Measurements from ENCODE around the gene MORF4L1.
"Not testable (repeated sequence)": the region's sequence is repeated elsewhere in the genome, so short reads cannot be mapped to it uniquely, and the experiment has no call there.

MORF4L1 gene

GRCh38 chr15:78927077-78927790 lies 54.5 kb downstream of the MORF4L1 start:
- DNase-seq (ENCODE audit: low spot score), result no peak

DNA sequence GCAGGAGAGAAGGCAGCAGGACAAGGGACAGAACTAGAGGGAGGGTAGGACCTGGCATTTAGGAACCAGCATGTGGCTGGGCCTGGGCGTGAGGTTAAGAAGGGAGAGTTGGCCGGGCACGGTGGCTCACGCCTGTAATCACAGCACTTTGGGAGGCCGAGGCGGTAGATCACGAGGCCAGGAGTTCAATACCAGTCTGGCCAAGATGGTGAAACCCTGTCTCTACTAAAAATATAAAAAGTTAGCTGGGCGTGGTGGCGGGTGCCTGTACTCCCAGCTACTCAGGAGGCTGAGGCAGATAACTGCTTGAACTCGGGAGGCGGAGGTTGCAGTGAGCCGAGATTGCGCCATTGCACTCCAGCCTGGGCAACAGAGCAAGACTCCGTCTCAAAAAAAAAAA lies 55.5 kb downstream of the MORF4L1 start:
- not testable (repeated sequence) for DNase-seq (ENCODE audit: low spot score)

GRCh38 chr15:78928616-78929093 lies 56.0 kb downstream of the MORF4L1 start:
- no peak for DNase-seq (ENCODE audit: low spot score)

DNA sequence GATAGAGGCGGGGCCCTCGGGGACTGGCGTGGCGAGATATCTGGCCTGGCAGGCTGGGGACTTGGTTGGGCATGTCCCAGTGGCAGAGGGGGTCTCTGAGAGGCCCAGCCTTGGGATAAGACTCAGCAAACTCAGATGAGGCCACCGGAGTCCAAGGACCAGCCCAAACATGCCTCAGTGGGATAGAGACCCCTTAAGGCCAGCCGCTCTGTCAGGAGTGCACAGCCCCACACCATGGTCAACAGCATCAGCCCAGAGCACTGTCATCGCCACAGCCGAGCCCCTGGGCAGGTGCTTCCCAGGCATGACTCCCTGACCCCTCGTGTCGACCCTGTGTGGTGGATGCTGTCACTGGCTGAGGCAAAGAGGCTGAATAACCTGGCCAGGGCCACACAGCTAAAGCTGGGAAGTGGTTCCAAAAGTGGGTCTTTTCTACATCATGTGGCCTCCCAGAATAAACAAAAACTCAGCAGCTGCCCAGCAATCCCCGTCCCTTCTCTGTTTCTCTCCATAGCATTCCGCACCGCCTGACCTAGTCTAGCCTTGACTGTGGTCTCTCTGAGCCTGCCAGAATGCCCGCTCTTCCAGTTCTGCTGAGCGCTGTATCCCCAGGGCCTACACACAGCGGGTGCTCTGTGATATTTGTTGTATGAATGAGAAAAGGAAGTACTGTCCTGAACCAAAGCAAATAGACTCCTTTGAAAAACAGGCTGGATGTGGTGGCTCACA lies 57.0 kb downstream of the MORF4L1 start:
- no peak for DNase-seq (ENCODE audit: low spot score)

- no peak for DNase-seq (ENCODE audit: low spot score)
These were observed 58.1 kb downstream of the MORF4L1 start for GRCh38 chr15:78930577-78931388.

GRCh38 chr15:78931439-78932257 lies 59.0 kb downstream of the MORF4L1 start:
- DNase-seq (ENCODE audit: low spot score), result no peak

- DNase-seq (ENCODE audit: low spot score), result peak; percentile 49
These were observed 59.6 kb downstream of the MORF4L1 start for GRCh38 chr15:78932258-78932808.

DNA sequence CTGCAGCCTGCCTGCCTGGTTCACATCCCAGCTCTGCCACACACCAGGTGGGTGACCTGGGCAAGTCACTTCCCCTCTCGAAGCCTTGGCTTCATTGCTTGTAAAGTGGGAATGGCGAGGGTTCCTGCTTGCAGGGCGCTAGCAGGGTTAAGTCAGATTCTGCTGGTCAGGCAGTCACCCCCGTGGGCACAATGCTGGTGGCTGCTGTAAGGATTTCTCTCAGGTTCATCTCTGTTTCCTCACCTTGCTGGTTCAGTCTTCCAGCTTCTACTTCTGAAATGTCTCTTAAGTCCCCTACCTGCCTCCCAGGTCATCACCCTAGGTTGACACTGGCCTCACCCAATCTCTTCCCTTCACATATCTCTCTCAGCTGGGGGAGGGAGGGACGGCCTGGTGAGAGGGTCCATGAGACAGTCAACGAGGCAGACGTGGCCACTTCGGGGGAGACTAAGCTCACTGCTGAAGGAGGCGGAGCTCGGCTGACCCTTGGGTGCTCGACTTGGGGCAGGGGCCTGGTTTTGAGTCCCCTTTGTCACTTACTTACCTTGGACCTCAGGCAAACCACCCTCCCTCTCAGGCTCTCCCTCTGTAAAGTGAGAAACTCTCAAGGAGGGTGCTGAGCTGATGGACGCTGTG lies 60.6 kb downstream of the MORF4L1 start:
- DNase-seq (ENCODE audit: low spot score), result no peak

- DNase-seq (ENCODE audit: low spot score), result no peak
These were observed 61.3 kb downstream of the MORF4L1 start for GRCh38 chr15:78933823-78934654.

DNA sequence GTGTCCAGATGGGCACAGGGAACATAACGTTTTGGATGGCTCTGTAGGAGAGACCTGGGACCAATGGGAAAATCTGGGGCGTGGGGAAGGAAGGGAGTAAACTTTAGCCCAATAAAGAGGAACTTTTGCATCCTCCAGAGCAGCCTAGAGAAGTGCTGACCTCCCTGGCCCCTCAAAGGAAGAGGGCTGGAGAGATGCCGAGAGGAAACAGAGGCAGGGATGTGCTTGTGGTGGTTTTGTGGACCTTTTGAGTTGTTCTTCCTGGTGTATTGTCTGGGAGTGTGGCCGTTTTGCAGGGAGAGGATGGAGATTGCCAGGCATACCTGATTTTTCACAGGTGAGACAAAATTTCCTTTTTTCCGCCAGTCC lies 61.9 kb downstream of the MORF4L1 start:
- DNase-seq (ENCODE audit: low spot score), result no peak

- DNase-seq (ENCODE audit: low spot score), result no peak
These were observed 64.5 kb downstream of the MORF4L1 start for GRCh38 chr15:78937132-78937739.

DNA sequence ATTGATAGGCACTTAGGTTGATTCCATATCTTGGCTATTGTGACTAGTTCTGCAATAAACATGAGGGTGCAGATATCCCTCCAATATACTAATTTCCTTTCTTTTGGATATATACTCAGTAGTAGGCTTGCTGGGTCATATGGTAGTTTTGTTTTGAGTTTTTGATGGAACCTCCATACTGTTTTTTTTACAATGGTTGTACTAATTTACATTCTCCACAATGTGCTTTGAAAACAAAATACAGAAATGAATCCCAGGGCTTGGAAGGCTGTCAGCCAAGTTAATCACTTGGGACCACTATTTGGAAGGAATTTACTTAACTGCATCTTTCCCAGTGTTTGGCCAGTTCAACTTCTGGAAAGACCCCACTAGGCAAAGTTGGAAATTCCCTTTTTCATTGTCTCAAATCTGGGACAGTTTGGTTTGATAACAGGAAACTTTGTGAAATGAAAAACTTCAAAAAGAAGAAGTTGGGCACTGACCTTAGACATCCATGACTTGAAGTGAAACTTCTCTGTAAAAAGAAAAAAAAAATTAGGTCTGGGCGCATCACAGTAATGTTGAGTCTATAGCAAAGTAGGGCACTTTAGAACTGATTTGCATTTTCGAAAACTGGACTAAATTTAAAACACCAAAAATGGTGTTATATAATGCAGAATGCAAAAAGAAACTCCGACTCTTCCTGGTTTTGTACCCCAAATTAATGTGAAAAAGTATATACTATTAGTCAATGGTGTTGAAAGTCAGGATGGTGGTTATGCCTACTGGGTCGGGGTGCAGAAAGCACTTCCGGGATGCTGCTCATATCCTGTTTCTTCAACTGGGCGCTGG lies 66.2 kb downstream of the MORF4L1 start:
- no peak for DNase-seq (ENCODE audit: low spot score)

- DNase-seq (ENCODE audit: low spot score), result no peak
These were observed 70.1 kb downstream of the MORF4L1 start for GRCh38 chr15:78942741-78943140.

DNA sequence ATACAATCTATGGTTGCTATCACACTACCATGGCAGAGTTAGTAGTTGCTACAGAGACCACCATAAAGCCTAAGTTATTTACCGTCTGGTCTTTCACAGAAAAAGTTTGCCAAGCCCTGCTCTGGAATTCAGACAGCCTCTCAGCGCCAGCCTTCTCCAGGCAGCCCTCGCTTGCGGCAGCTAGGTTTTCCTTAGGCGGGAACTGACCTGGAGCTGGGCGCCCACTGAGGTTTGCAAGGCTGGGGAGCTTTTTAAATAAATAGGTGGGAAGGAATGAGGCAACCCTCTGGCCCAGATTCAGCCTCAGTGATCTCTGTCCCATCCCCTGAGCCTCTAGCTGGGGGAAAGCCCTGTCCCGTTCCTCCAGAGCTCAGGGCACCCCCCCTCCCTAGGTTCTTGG lies 71.0 kb downstream of the MORF4L1 start:
- no peak for DNase-seq (ENCODE audit: low spot score)

DNA sequence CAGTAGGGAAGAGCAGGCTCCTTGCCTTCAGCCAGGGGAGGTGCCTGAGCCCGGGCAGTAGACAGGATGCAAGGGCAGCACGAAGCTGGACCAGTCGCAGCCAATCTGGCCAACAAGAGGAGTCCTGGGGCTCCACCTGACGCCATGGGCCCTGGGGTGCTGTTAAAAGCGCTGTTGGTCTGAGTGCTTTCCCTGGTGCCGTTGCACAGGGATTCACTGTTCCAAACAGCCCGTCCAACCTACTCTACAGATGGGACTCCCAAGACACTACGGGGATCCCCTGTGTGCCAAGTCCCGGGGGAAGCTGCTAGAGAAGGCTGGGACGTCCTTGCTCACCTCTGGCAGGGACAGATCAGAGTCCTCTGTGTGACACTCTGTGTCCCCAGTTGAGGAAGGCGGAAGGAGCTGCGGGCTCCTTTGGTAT lies 71.5 kb downstream of the MORF4L1 start:
- no peak for DNase-seq (ENCODE audit: low spot score)

GRCh38 chr15:78944669-78945407 lies 72.1 kb downstream of the MORF4L1 start, which contains the start of gene CTSH:
CTSH (minus strand) TSS chr15:78945046; CDS start chr15:78944981, 65 bp downstream.
- DNase-seq (ENCODE audit: low spot score), result peak; percentile 45

- DNase-seq (ENCODE audit: low spot score), result no peak
These were observed 73.8 kb downstream of the MORF4L1 start for GRCh38 chr15:78946493-78946892.

DNA sequence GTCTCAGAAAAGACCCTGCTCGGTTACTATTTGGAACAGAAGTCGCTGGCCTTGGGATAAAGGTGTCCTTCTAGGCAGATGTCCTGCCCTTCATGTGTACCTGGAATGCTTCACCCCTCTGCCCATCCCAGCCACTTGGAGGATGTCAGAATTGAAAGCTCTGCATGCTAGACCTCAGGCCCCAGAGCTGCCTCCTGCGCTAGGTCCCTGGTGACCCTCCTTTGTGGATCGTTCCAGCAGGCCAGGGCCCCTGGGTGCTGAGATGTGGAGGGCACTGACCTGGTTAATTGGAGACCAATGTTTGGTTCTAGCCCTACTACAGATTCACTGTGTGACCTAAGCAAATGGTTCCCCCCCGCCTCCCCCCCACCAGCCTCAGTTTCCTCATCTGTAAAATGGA lies 74.8 kb downstream of the MORF4L1 start:
- no peak for DNase-seq (ENCODE audit: low spot score)

Data from cerebellar cortex (tissue), 1 donor.